ENCODE measurements around the gene SCLY.

SCLY gene

DNA sequence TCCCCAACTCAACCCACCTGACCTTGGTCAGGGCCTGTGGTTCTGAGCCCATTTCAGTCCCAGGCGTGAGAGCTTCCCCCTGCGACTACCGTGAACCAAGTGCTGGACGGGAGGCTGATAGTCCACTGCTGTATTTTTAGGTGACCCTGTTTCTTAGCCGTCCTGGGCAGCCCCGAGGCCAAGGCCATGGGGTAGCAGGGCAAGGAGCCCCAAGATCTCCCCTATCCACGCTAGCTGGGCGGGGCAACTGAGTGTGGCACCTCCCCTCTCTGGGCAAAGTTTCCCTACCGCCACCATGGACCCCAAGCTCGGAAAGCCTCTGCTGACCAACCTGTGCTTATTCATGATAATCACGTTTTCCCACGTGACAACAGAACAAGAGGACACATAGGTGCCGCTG, 77.1 kb downstream of the SCLY start:
- POLR2A ChIA-PET: no interaction called here
- H3K27ac ChIP-seq (ENCODE audit: extremely low read depth, low read depth, low read length): no peak overlapping the region
- no peaks in the 10 kb centered on the region for H3K9me3 ChIP-seq (ENCODE audit: control insufficient read depth, insufficient read depth, low read depth, low read length)
- no peak overlapping the region for H3K4me3 ChIP-seq (ENCODE audit: low read depth, low read length)
- CTCF ChIA-PET: no interaction called here
- H3K4me1 ChIP-seq (ENCODE audit: control insufficient read depth, insufficient read depth, low read length): no peaks in the 10 kb centered on the region
- TF ChIP-seq ZNF571 (tag by site-specific recombination; IDR thresholded peaks at IDR 0.05) (no peak), KLF1 (tag by site-specific recombination; IDR thresholded peaks at IDR 0.05) (no peak), OVOL3 (tag by site-specific recombination; IDR thresholded peaks at IDR 0.05) (no peak), ZXDB (tag by site-specific recombination; IDR thresholded peaks at IDR 0.05) (no peak), GLIS2 (tag by site-specific recombination; IDR thresholded peaks at IDR 0.05) (no peak), ZNF394 (tag by site-specific recombination; IDR thresholded peaks at IDR 0.05; ENCODE audit: borderline replicate concordance) (no peak), ZNF560 (tag by site-specific recombination; IDR thresholded peaks at IDR 0.05; ENCODE audit: borderline replicate concordance) (no peak), ZNF433 (tag by site-specific recombination; IDR thresholded peaks at IDR 0.05; ENCODE audit: low read depth) (no peak), SCRT1 (tag by site-specific recombination; IDR thresholded peaks at IDR 0.05; ENCODE audit: borderline replicate concordance) (no peak), GFI1B (tag by site-specific recombination; IDR thresholded peaks at IDR 0.05) (no peak), ZNF292 (tag by site-specific recombination; IDR thresholded peaks at IDR 0.05; ENCODE audit: borderline replicate concordance, low read depth) (no peak), ZNF2 (tag by site-specific recombination; IDR thresholded peaks at IDR 0.05) (no peak), KLF9 (tag by site-specific recombination; IDR thresholded peaks at IDR 0.05; ENCODE audit: low read depth) (no peak), ZNF16 (tag by site-specific recombination; IDR thresholded peaks at IDR 0.05; ENCODE audit: low read depth) (no peak), ZNF24 (tag by site-specific recombination; IDR thresholded peaks at IDR 0.05) (no peak), ZNF266 (tag by site-specific recombination; IDR thresholded peaks at IDR 0.05; ENCODE audit: low read depth) (no peak), ZNF175 (tag by site-specific recombination; IDR thresholded peaks at IDR 0.05) (no peak)
- TF ChIP-seq, protein P1, sequence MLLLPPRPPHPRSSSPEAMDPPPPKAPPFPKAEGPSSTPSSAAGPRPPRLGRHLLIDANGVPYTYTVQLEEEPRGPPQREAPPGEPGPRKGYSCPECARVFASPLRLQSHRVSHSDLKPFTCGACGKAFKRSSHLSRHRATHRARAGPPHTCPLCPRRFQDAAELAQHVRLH (tag by site-specific recombination; IDR thresholded peaks at IDR 0.05): no peak
- TF ChIP-seq, protein P2, sequence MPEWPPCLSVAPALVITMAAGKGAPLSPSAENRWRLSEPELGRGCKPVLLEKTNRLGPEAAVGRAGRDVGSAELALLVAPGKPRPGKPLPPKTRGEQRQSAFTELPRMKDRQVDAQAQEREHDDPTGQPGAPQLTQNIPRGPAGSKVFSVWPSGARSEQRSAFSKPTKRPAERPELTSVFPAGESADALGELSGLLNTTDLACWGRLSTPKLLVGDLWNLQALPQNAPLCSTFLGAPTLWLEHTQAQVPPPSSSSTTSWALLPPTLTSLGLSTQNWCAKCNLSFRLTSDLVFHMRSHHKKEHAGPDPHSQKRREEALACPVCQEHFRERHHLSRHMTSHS (tag by site-specific recombination; IDR thresholded peaks at IDR 0.05): no peak
- H3K36me3 ChIP-seq (ENCODE audit: control insufficient read depth in 2 of 2, insufficient read depth in 1 of 2, low read length in 2 of 2): no peaks in the 10 kb centered on the region

DNA sequence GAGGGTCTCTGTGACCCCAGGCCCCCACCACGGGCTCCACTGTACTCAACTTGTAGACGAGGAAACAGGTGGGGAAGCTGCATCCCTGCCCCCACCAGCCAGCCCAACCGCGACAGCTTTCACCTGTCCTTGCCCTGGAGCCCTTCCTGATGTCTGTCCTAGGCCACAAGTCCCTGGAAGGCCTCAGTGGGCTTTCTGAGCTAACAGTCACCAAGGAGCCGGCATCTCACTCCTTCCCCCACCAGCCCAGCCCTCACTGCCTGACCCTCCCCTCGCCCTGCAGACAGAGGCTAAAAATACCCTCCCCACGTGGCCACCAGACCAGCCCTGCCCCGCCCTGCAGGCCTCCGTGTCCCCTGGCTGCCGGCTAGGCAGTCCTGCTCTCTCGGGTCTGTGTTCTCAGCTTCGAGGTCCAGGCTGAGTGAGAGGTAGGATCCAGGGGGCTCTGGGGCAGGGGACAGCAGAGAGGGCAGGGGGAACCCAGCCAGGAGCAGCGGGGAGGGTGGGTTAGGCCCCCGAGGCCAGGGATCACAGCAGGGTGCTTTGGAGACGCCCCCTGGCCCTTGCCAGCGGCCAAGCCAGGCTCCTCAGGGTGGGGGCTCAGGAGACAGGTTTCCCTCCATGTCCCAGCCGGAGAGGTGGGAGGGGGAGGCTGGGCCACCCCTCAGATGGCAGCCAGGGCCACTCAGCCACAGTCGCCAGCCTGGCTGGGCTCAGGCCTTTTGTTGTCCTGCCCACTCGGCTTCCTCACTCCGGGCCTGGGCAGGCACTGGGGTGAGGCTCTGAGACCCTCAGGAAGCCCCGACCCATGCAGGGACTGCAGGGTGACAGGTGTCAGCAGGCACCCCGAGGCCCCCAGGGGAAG, 77.8 kb downstream of the SCLY start, which contains the start of gene KLHL30:
KLHL30 (plus strand) TSS at position 338 of the 865 bp plus-strand sequence. CDS start 2,087 bp downstream, outside the sequence.
- TF ChIP-seq ZNF239 (tag by site-specific recombination; IDR thresholded peaks at IDR 0.05) (no peak), ZNF19 (tag by site-specific recombination; IDR thresholded peaks at IDR 0.05; ENCODE audit: low read depth) (no peak), REPIN1 (tag by site-specific recombination; IDR thresholded peaks at IDR 0.05; ENCODE audit: low read depth) (no peak), ZNF558 (tag by site-specific recombination; IDR thresholded peaks at IDR 0.05) (no peak), ZNF394 (tag by site-specific recombination; IDR thresholded peaks at IDR 0.05; ENCODE audit: borderline replicate concordance) (no peak), ZNF624 (tag by site-specific recombination; IDR thresholded peaks at IDR 0.05) (no peak), ZNF560 (tag by site-specific recombination; IDR thresholded peaks at IDR 0.05; ENCODE audit: borderline replicate concordance) (no peak), ZNF121 (tag by site-specific recombination; IDR thresholded peaks at IDR 0.05) (no peak), ZNF16 (tag by site-specific recombination; IDR thresholded peaks at IDR 0.05; ENCODE audit: low read depth) (no peak), TCF7L2 (IDR thresholded peaks at IDR 0.05; ENCODE audit: borderline replicate concordance, low read depth, low read length) (no peak), ZNF138 (tag by site-specific recombination; IDR thresholded peaks at IDR 0.05; ENCODE audit: borderline replicate concordance) (no peak)
- TF ChIP-seq, protein P3, sequence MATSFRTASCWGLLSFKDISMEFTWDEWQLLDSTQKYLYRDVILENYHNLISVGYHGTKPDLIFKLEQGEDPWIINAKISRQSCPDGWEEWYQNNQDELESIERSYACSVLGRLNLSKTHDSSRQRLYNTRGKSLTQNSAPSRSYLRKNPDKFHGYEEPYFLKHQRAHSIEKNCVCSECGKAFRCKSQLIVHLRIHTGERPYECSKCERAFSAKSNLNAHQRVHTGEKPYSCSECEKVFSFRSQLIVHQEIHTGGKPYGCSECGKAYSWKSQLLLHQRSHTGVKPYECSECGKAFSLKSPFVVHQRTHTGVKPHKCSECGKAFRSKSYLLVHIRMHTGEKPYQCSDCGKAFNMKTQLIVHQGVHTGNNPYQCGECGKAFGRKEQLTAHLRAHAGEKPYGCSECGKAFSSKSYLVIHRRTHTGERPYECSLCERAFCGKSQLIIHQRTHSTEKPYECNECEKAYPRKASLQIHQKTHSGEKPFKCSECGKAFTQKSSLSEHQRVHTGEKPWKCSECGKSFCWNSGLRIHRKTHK (tag by site-specific recombination; IDR thresholded peaks at IDR 0.05): no peak

More for the DNA sequence above, 77.8 kb downstream of the SCLY start, which contains the start of gene KLHL30:
- no peaks in the 10 kb centered on the region for H3K36me3 ChIP-seq (ENCODE audit: control insufficient read depth in 2 of 2, insufficient read depth in 1 of 2, low read length in 2 of 2)
- no peak within 1 kb of the TSS for H3K27ac ChIP-seq (ENCODE audit: extremely low read depth, low read depth, low read length)
- POLR2A ChIA-PET: interaction anchor here (0.6 kb wide), 1 partner anchor 58 kb away, joined by 3 read pairs; no protein-coding TSS in a partner anchor
- H3K4me3 ChIP-seq (ENCODE audit: low read depth, low read length): no peak within 1 kb of the TSS
- H3K4me1 ChIP-seq (ENCODE audit: control insufficient read depth, insufficient read depth, low read length): no peaks in the 10 kb centered on the region
- CTCF ChIA-PET: interaction anchor here (0.7 kb wide), 1 partner anchor 78 kb away, joined by 3 read pairs; no protein-coding TSS in a partner anchor
- H3K9me3 ChIP-seq (ENCODE audit: control insufficient read depth, insufficient read depth, low read depth, low read length): no peaks in the 10 kb centered on the region
